Hematopoietic multipotent progenitor cell treated with erythropoietin and hydrocortisone succinate and interleukin-3 and kit ligand, for 15 days (in vitro differentiated cells): ENCODE results near the gene MRPL43.
"Not testable (repeated sequence)": the region's sequence is repeated elsewhere in the genome, so short reads cannot be mapped to it uniquely, and the experiment has no call there.

Experiments used
- DNase-seq: peaks from one replicate; pipeline ENCODE4 v3.0.0-alpha.2; 2015; ENCODE audit warnings: low spot score

The MRPL43 gene

GRCh38 chr10:100986952-100987684 lies at the start of gene MRPL43, which contains the start of gene TWNK:
MRPL43 (minus strand) TSS chr10:100987497; CDS start chr10:100987443, 54 bp downstream.
TWNK (plus strand) TSS chr10:100987543; CDS start chr10:100988211, 668 bp downstream.
- DNase-seq: peak; percentile 88

- DNase-seq: no peak
These were observed 49.4 kb upstream of the MRPL43 start for GRCh38 chr10:101036726-101037125.

GRCh38 chr10:101035916-101036702 lies 48.8 kb upstream of the MRPL43 start:
- no peak for DNase-seq

- no peak for DNase-seq
These were observed 48.0 kb upstream of the MRPL43 start for GRCh38 chr10:101035314-101035713.

- DNase-seq: not testable (repeated sequence)
These were observed 47.1 kb upstream of the MRPL43 start for GRCh38 chr10:101034404-101034803.

- no peak for DNase-seq
These were observed 46.0 kb upstream of the MRPL43 start for GRCh38 chr10:101033276-101033675.

- DNase-seq: no peak
These were observed 45.4 kb upstream of the MRPL43 start for GRCh38 chr10:101032637-101033224.

GRCh38 chr10:101031796-101032636 lies 44.7 kb upstream of the MRPL43 start:
- DNase-seq: peak; percentile 63

GRCh38 chr10:101031128-101031795 lies 44.0 kb upstream of the MRPL43 start, which contains the start of the genes PDZD7 and SFXN3:
PDZD7 (minus strand) TSS chr10:101031129; CDS start chr10:101030219, 910 bp downstream.
SFXN3 (plus strand) TSS chr10:101031234; CDS start chr10:101034695, 3,461 bp downstream.
- DNase-seq: peak; percentile 95

GRCh38 chr10:101030496-101031127 lies 43.3 kb upstream of the MRPL43 start:
- DNase-seq: no peak

- no peak for DNase-seq
These were observed 42.4 kb upstream of the MRPL43 start for GRCh38 chr10:101029520-101030295.

- DNase-seq: no peak
These were observed 41.4 kb upstream of the MRPL43 start for GRCh38 chr10:101028446-101029337.

- no peak for DNase-seq
These were observed 39.9 kb upstream of the MRPL43 start for GRCh38 chr10:101027106-101027720.

GRCh38 chr10:101022967-101023705 lies 35.8 kb upstream of the MRPL43 start:
- DNase-seq: no peak

GRCh38 chr10:101021692-101022251 lies 34.5 kb upstream of the MRPL43 start:
- no peak for DNase-seq

GRCh38 chr10:101021239-101021638 lies 33.9 kb upstream of the MRPL43 start:
- DNase-seq: no peak

- DNase-seq: no peak
These were observed 33.3 kb upstream of the MRPL43 start for GRCh38 chr10:101020427-101021075.
